HepG2 (cell line): ENCODE data around the gene STX10. TPM values are rescaled to one million over a fixed set of nuclear protein-coding genes. Genes with fewer than 3 reads are reported as not detected.

Experiments used
- CENPT ChIP-seq: sonication (generic); formaldehyde crosslinking; IDR thresholded peaks from 2 replicates; pipeline ENCODE4 v1.8.0; 2022; ENCODE audit warnings: low read depth, mild to moderate bottlenecking, moderate library complexity, missing genetic modification reagents
- DNMT3B ChIP-seq: conservative IDR thresholded peaks from 2 replicates; pipeline ENCODE4 v1.6.1; 2016; ENCODE audit warnings: missing biosample characterization, control low read depth
- MAFK ChIP-seq, 2 experiments: IDR thresholded peaks in 1 of 2; conservative IDR thresholded peaks in 1 of 2; 2 replicates each; pipeline ENCODE4 v1.6.1; 2011; ENCODE audit warnings: improper control_type of control experiment in 2 of 2, low read length in 2 of 2
- MTF2 ChIP-seq: sonication (generic); formaldehyde crosslinking; IDR thresholded peaks from 2 replicates; pipeline ENCODE4 v1.5.0; 2020; ENCODE audit warnings: missing genetic modification reagents, borderline replicate concordance
- PCBP2 ChIP-seq: fragments of 200-400 bp; formaldehyde crosslinking; optimal IDR thresholded peaks from 2 replicates; pipeline ENCODE3; 2018; ENCODE audit warnings: low read length, low read depth; ENCODE audit not compliant: poor library complexity, severe bottlenecking
- SNAI1 ChIP-seq: sonication (generic); formaldehyde crosslinking; IDR thresholded peaks from 2 replicates; pipeline ENCODE4 v1.5.0; 2020; ENCODE audit warnings: mild to moderate bottlenecking, missing genetic modification reagents, borderline replicate concordance
- SNAPC2 ChIP-seq: sonication (generic); formaldehyde crosslinking; IDR thresholded peaks from 2 replicates; pipeline ENCODE4 v1.8.1; 2022; ENCODE audit warnings: mild to moderate bottlenecking, missing genetic modification reagents
- SP140L ChIP-seq: sonication (generic); formaldehyde crosslinking; IDR thresholded peaks from 2 replicates; pipeline ENCODE4 v1.4.0; 2020; ENCODE audit warnings: missing genetic modification reagents, borderline replicate concordance
- SP5 ChIP-seq: IDR thresholded peaks from 2 replicates; pipeline ENCODE4 v1.6.1; 2016; ENCODE audit warnings: low read depth, borderline replicate concordance
- SRY ChIP-seq: sonication (generic); formaldehyde crosslinking; IDR thresholded peaks from 2 replicates; pipeline ENCODE4 v1.8.0; 2022; ENCODE audit warnings: mild to moderate bottlenecking, missing genetic modification reagents
- WIZ ChIP-seq: sonication (generic); formaldehyde crosslinking; IDR thresholded peaks from 2 replicates; pipeline ENCODE4 v1.5.1; 2020; ENCODE audit warnings: mild to moderate bottlenecking, missing genetic modification reagents
- ZNF766 ChIP-seq: sonication (generic); formaldehyde crosslinking; IDR thresholded peaks from 2 replicates; pipeline ENCODE4 v1.5.0; 2020; ENCODE audit warnings: missing genetic modification reagents, borderline replicate concordance
- ZNF776 ChIP-seq: sonication (generic); formaldehyde crosslinking; IDR thresholded peaks from 2 replicates; pipeline ENCODE4 v1.4.0; 2020; ENCODE audit warnings: mild to moderate bottlenecking, missing genetic modification reagents
- ZNF781 ChIP-seq: sonication (generic); formaldehyde crosslinking; IDR thresholded peaks from 2 replicates; pipeline ENCODE4 v1.5.1; 2020; ENCODE audit warnings: borderline replicate concordance, mild to moderate bottlenecking, missing genetic modification reagents; ENCODE audit errors: not compliant biosample characterization
- polyA plus RNA-seq, 8 experiments: library from polyadenylated mRNA; depleted of rRNA in 3 of 8; stranded (reverse) in 7 of 8; unstranded in 1 of 8; fragments of >200 nt; fragmentation: Illumina TruSeq in 4 of 8; extraction: Trizol in 4 of 8; gene quantifications; 2 replicates each; pipeline versions ENCODE4 v1.2.1 to v1.2.3, GENCODE V29; 2011 to 2016; ENCODE audit warnings: low read depth in 4 of 8, missing spikeins in 1 of 8, mixed read lengths in 1 of 8; ENCODE audit not compliant: insufficient read depth in 1 of 8
- total RNA-seq, 5 experiments: library from RNA; depleted of rRNA; stranded (reverse); fragments of >200 nt; fragmentation: Illumina TruSeq; extraction: Trizol; gene quantifications; 2 replicates each; pipeline ENCODE4 v1.2.3, GENCODE V29; 2016; ENCODE audit warnings: low read depth in 1 of 5
- TF ChIP-seq, protein P1 (sequence below): sonication (generic); formaldehyde crosslinking; IDR thresholded peaks from 2 replicates; pipeline ENCODE4 v1.5.1; 2020; ENCODE audit warnings: mild to moderate bottlenecking, missing genetic modification reagents
- TF ChIP-seq, protein P2 (sequence below): sonication (generic); formaldehyde crosslinking; IDR thresholded peaks from 2 replicates; pipeline ENCODE4 v1.5.0; 2020; ENCODE audit warnings: missing genetic modification reagents
- TF ChIP-seq, protein P3 (sequence below): sonication (generic); formaldehyde crosslinking; IDR thresholded peaks from 2 replicates; pipeline ENCODE4 v1.8.1; 2022; ENCODE audit warnings: low read depth, mild to moderate bottlenecking, missing genetic modification reagents
- TF ChIP-seq, protein P4 (sequence below): sonication (generic); formaldehyde crosslinking; IDR thresholded peaks from 2 replicates; pipeline ENCODE4 v1.8.0; 2022; ENCODE audit warnings: missing genetic modification reagents, mild to moderate bottlenecking, borderline replicate concordance
- TF ChIP-seq, protein P5 (sequence below): sonication (generic); formaldehyde crosslinking; IDR thresholded peaks from 2 replicates; pipeline ENCODE4 v1.8.1; 2023; ENCODE audit warnings: mild to moderate bottlenecking, moderate library complexity, missing genetic modification reagents

The STX10 gene
- total and polyA plus RNA-seq, 2 of the 13 experiments (the other 11 are each of a cell fraction or from before 2014, with no cell fraction given): 47.9 to 66.4 TPM

DNA sequence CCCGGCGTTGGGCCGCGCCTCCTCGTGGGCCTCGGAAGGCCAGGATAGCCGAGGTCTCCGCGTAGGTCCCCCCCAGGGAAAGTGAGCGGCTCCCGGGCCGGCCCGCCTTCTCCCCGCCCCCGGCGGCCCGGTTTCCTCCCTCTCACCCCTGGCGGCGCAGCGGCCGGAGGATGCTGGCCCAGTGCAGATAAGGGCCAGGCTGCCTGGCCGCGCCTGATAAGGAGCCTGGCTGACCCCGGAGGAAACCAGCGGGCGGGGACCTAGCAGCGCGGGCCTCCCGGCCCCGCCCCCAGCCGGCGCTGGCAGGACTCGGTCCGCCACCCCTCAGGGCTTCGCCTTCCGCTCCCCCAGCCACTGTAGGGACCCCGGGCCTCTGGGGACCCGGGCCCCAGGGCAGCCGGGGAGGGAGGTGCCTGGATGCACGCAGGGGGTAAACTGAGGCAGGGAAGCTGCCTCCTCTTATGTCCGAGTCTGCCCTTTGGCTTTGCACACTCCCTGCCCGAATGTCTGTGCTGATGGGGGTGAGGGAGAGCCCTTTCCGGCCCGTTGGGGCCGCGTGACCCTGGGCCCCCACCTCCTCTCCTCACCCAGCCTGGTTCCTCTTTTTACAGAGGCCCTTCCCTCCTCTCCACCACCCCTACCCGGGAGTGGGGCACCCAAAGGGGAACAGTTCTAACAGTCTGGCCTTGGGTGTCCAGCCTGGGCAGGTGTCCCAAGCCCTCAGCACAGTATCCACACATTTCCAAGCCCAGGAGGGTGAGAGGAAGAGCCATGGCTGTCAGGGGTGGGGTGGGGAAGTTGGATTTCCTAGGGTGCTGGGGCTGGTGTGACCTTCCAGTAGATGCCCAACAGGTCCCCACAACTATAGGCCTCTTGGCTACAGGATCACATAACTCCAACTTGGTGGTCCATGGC, 47.3 kb downstream of the STX10 start, which contains the start of gene LYL1 (continued):
- no peak for TF ChIP-seq ZNF776
- TF ChIP-seq ZNF766 (CRISPR knock-in tag): no peak; the same call in 1 of the 2 replicates
- TF ChIP-seq, protein P1, sequence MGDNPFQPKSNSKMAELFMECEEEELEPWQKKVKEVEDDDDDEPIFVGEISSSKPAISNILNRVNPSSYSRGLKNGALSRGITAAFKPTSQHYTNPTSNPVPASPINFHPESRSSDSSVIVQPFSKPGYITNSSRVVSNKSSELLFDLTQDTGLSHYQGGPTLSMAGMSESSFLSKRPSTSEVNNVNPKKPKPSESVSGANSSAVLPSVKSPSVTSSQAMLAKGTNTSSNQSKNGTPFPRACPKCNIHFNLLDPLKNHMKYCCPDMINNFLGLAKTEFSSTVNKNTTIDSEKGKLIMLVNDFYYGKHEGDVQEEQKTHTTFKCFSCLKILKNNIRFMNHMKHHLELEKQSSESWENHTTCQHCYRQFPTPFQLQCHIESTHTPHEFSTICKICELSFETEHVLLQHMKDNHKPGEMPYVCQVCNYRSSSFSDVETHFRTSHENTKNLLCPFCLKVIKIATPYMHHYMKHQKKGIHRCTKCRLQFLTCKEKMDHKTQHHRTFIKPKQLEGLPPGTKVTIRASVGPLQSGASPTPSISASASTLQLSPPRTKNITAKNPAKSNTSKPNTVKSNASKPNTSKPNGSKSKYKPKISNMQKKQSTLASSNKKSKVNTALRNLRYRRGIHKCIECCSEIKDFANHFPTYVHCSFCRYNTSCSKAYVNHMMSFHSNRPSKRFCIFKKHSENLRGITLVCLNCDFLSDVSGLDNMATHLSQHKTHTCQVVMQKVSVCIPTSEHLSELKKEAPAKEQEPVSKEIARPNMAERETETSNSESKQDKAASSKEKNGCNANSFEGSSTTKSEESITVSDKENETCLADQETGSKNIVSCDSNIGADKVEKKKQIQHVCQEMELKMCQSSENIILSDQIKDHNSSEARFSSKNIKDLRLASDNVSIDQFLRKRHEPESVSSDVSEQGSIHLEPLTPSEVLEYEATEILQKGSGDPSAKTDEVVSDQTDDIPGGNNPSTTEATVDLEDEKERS (CRISPR knock-in tag): no peak
- TF ChIP-seq, protein P2, sequence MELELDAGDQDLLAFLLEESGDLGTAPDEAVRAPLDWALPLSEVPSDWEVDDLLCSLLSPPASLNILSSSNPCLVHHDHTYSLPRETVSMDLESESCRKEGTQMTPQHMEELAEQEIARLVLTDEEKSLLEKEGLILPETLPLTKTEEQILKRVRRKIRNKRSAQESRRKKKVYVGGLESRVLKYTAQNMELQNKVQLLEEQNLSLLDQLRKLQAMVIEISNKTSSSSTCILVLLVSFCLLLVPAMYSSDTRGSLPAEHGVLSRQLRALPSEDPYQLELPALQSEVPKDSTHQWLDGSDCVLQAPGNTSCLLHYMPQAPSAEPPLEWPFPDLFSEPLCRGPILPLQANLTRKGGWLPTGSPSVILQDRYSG (CRISPR knock-in tag): no peak
- TF ChIP-seq MTF2 (CRISPR knock-in tag): no peak
- TF ChIP-seq, protein P3, sequence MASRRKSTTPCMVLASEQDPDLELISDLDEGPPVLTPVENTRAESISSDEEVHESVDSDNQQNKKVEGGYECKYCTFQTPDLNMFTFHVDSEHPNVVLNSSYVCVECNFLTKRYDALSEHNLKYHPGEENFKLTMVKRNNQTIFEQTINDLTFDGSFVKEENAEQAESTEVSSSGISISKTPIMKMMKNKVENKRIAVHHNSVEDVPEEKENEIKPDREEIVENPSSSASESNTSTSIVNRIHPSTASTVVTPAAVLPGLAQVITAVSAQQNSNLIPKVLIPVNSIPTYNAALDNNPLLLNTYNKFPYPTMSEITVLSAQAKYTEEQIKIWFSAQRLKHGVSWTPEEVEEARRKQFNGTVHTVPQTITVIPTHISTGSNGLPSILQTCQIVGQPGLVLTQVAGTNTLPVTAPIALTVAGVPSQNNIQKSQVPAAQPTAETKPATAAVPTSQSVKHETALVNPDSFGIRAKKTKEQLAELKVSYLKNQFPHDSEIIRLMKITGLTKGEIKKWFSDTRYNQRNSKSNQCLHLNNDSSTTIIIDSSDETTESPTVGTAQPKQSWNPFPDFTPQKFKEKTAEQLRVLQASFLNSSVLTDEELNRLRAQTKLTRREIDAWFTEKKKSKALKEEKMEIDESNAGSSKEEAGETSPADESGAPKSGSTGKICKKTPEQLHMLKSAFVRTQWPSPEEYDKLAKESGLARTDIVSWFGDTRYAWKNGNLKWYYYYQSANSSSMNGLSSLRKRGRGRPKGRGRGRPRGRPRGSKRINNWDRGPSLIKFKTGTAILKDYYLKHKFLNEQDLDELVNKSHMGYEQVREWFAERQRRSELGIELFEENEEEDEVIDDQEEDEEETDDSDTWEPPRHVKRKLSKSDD (CRISPR knock-in tag): no peak
- TF ChIP-seq SRY (CRISPR knock-in tag): no peak
- TF ChIP-seq MAFK (conservative IDR thresholded peaks at IDR 0.05 in 1 of 2, IDR thresholded peaks at IDR 0.05 in 1 of 2; ENCODE audit: low read length in 2 of 2): no peak
- TF ChIP-seq, protein P4, sequence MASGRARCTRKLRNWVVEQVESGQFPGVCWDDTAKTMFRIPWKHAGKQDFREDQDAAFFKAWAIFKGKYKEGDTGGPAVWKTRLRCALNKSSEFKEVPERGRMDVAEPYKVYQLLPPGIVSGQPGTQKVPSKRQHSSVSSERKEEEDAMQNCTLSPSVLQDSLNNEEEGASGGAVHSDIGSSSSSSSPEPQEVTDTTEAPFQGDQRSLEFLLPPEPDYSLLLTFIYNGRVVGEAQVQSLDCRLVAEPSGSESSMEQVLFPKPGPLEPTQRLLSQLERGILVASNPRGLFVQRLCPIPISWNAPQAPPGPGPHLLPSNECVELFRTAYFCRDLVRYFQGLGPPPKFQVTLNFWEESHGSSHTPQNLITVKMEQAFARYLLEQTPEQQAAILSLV (CRISPR knock-in tag): 0 out of 2 replicates have a peak, but pooled peaks have one; percentile 31
- TF ChIP-seq CENPT: no peak
- TF ChIP-seq SP140L (CRISPR knock-in tag): no peak
- no peak for TF ChIP-seq ZNF781 (CRISPR knock-in tag)
- no peak; the same call in 1 of the 2 replicates for TF ChIP-seq SNAPC2
- TF ChIP-seq WIZ: no peak
- TF ChIP-seq SP5 (CRISPR knock-in tag): peak; percentile 72; the same call in 1 of the 2 replicates
- no peak for TF ChIP-seq PCBP2
- no peak for TF ChIP-seq DNMT3B (CRISPR knock-in tag)
- TF ChIP-seq SNAI1: no peak
- TF ChIP-seq, protein P5, sequence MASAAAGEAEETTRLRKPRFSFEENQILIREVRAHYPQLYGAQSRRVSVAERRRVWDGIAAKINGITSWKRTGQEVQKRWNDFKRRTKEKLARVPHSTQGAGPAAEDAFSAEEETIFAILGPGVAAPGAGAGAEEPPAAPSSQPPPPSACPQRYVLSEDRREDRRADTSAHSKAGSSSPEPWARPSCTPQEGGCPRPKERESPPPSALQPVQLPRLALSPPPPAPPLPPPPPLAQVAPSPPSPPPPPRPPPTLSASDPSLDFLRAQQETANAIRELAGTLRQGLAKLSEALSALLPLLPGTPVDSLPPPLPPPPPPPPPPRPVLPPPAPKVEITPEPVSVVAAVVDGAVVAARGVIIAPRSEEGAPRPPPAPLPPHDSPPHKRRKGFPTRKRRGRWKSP (CRISPR knock-in tag): 0 out of 2 replicates have a peak, but pooled peaks have one; percentile 24
